ENCODE results near the gene LYRM4. TPM values are rescaled to one million over a fixed set of nuclear protein-coding genes. Genes with fewer than 3 reads are reported as not detected.

LYRM4 gene
- total and polyA plus RNA-seq, 4 donors, result 18.3 to 43.8 (median 39.3) TPM

GRCh38 chr6:5190507-5190906, 70.2 kb downstream of the LYRM4 start:
- 83% methylated on average over 1 of the region's 3 CpGs for WGBS (ENCODE audit: insufficient coverage)
- no peaks in the 10 kb centered on the region for H3K27me3 ChIP-seq (ENCODE audit: control insufficient read depth, insufficient read depth, low read length)
- H3K4me1 ChIP-seq (ENCODE audit: control insufficient read depth, insufficient read depth, low read length), result no peaks in the 10 kb centered on the region
- no peak overlapping the region for H3K27ac ChIP-seq (ENCODE audit: low read depth, low read length)
- DNase-seq (ENCODE audit: low read depth in 4 of 6, low spot score in 6 of 6), result peak in 1 of 6 donors; percentile 45
- no peaks in the 10 kb centered on the region for H3K9me3 ChIP-seq (ENCODE audit: control insufficient read depth, insufficient read depth, low read length)
- H3K36me3 ChIP-seq (ENCODE audit: control insufficient read depth, insufficient read depth, low read length), result peaks cover 2% of the 10 kb centered on the region
- H3K4me3 ChIP-seq (ENCODE audit: low read depth, low read length), result no peak overlapping the region

GRCh38 chr6:5188646-5189045, 72.1 kb downstream of the LYRM4 start:
- Histone ChIP-seq H3K27ac (ENCODE audit: low read depth, low read length) (no peak overlapping the region), H3K36me3 (ENCODE audit: control insufficient read depth, insufficient read depth, low read length) (peaks cover 2% of the 10 kb centered on the region), H3K9me3 (ENCODE audit: control insufficient read depth, insufficient read depth, low read length) (no peaks in the 10 kb centered on the region), H3K27me3 (ENCODE audit: control insufficient read depth, insufficient read depth, low read length) (no peaks in the 10 kb centered on the region), H3K4me3 (ENCODE audit: low read depth, low read length) (no peak overlapping the region), H3K4me1 (ENCODE audit: control insufficient read depth, insufficient read depth, low read length) (no peaks in the 10 kb centered on the region)
- DNase-seq (ENCODE audit: low read depth in 4 of 6, low spot score in 6 of 6), result no peak
- WGBS (ENCODE audit: insufficient coverage), result 82% methylated on average over 1 of the region's 3 CpGs

GRCh38 chr6:5184878-5185277, 75.9 kb downstream of the LYRM4 start:
- Histone ChIP-seq H3K4me3 (ENCODE audit: low read depth, low read length) (no peak overlapping the region), H3K4me1 (ENCODE audit: control insufficient read depth, insufficient read depth, low read length) (no peaks in the 10 kb centered on the region), H3K36me3 (ENCODE audit: control insufficient read depth, insufficient read depth, low read length) (peaks cover 2% of the 10 kb centered on the region), H3K27ac (ENCODE audit: low read depth, low read length) (no peak overlapping the region), H3K27me3 (ENCODE audit: control insufficient read depth, insufficient read depth, low read length) (no peaks in the 10 kb centered on the region), H3K9me3 (ENCODE audit: control insufficient read depth, insufficient read depth, low read length) (no peaks in the 10 kb centered on the region)
- WGBS (ENCODE audit: insufficient coverage), result 88% methylated on average over 4 of the region's 9 CpGs
- no peak for DNase-seq (ENCODE audit: low read depth in 4 of 6, low spot score in 6 of 6)

GRCh38 chr6:5184218-5184617, 76.5 kb downstream of the LYRM4 start:
- peak in 1 of 6 donors; percentile 54 for DNase-seq (ENCODE audit: low read depth in 4 of 6, low spot score in 6 of 6)
- Histone ChIP-seq H3K4me1 (ENCODE audit: control insufficient read depth, insufficient read depth, low read length) (no peaks in the 10 kb centered on the region), H3K27ac (ENCODE audit: low read depth, low read length) (no peak overlapping the region), H3K9me3 (ENCODE audit: control insufficient read depth, insufficient read depth, low read length) (no peaks in the 10 kb centered on the region), H3K36me3 (ENCODE audit: control insufficient read depth, insufficient read depth, low read length) (peaks cover 2% of the 10 kb centered on the region), H3K27me3 (ENCODE audit: control insufficient read depth, insufficient read depth, low read length) (no peaks in the 10 kb centered on the region), H3K4me3 (ENCODE audit: low read depth, low read length) (no peak overlapping the region)
- WGBS (ENCODE audit: insufficient coverage), result no CpG with 5 or more reads among the region's 2 CpGs

- Histone ChIP-seq H3K27ac (ENCODE audit: low read depth, low read length) (no peak overlapping the region), H3K9me3 (ENCODE audit: control insufficient read depth, insufficient read depth, low read length) (no peaks in the 10 kb centered on the region), H3K4me1 (ENCODE audit: control insufficient read depth, insufficient read depth, low read length) (no peaks in the 10 kb centered on the region), H3K4me3 (ENCODE audit: low read depth, low read length) (no peak overlapping the region), H3K27me3 (ENCODE audit: control insufficient read depth, insufficient read depth, low read length) (no peaks in the 10 kb centered on the region), H3K36me3 (ENCODE audit: control insufficient read depth, insufficient read depth, low read length) (peaks cover 2% of the 10 kb centered on the region)
- WGBS (ENCODE audit: insufficient coverage), result 68% methylated on average over 3 of the region's 4 CpGs
- DNase-seq (ENCODE audit: low read depth in 4 of 6, low spot score in 6 of 6), result no peak
Observed at GRCh38 chr6:5181510-5182317, 79.0 kb downstream of the LYRM4 start.

GRCh38 chr6:5180636-5181035, 80.1 kb downstream of the LYRM4 start:
- no peak for DNase-seq (ENCODE audit: low read depth in 4 of 6, low spot score in 6 of 6)
- H3K4me3 ChIP-seq (ENCODE audit: low read depth, low read length), result no peak overlapping the region
- no peaks in the 10 kb centered on the region for H3K36me3 ChIP-seq (ENCODE audit: control insufficient read depth, insufficient read depth, low read length)
- H3K4me1 ChIP-seq (ENCODE audit: control insufficient read depth, insufficient read depth, low read length), result no peaks in the 10 kb centered on the region
- H3K9me3 ChIP-seq (ENCODE audit: control insufficient read depth, insufficient read depth, low read length), result no peaks in the 10 kb centered on the region
- no peaks in the 10 kb centered on the region for H3K27me3 ChIP-seq (ENCODE audit: control insufficient read depth, insufficient read depth, low read length)
- WGBS (ENCODE audit: insufficient coverage), result 98% methylated on average over 4 of the region's 4 CpGs
- H3K27ac ChIP-seq (ENCODE audit: low read depth, low read length), result no peak overlapping the region

- no peak overlapping the region for H3K27ac ChIP-seq (ENCODE audit: low read depth, low read length)
- no peak overlapping the region for H3K4me3 ChIP-seq (ENCODE audit: low read depth, low read length)
- WGBS (ENCODE audit: insufficient coverage), result 95% methylated on average over 5 of the region's 5 CpGs
Observed at GRCh38 chr6:5179917-5180316, 80.8 kb downstream of the LYRM4 start.

GRCh38 chr6:5178806-5179205, 81.9 kb downstream of the LYRM4 start:
- no peaks in the 10 kb centered on the region for H3K36me3 ChIP-seq (ENCODE audit: control insufficient read depth, insufficient read depth, low read length)
- no peak for DNase-seq (ENCODE audit: low read depth in 4 of 6, low spot score in 6 of 6)
- no peaks in the 10 kb centered on the region for H3K27me3 ChIP-seq (ENCODE audit: control insufficient read depth, insufficient read depth, low read length)
- no peaks in the 10 kb centered on the region for H3K9me3 ChIP-seq (ENCODE audit: control insufficient read depth, insufficient read depth, low read length)
- H3K4me1 ChIP-seq (ENCODE audit: control insufficient read depth, insufficient read depth, low read length), result peaks cover 4% of the 10 kb centered on the region
- no peak overlapping the region for H3K27ac ChIP-seq (ENCODE audit: low read depth, low read length)
- no peak overlapping the region for H3K4me3 ChIP-seq (ENCODE audit: low read depth, low read length)
- WGBS (ENCODE audit: insufficient coverage), result no CpG with 5 or more reads among the region's 2 CpGs

More at GRCh38 chr6:5179917-5180316, 80.8 kb downstream of the LYRM4 start:
- no peaks in the 10 kb centered on the region for H3K27me3 ChIP-seq (ENCODE audit: control insufficient read depth, insufficient read depth, low read length)
- no peaks in the 10 kb centered on the region for H3K36me3 ChIP-seq (ENCODE audit: control insufficient read depth, insufficient read depth, low read length)
- H3K4me1 ChIP-seq (ENCODE audit: control insufficient read depth, insufficient read depth, low read length), result peaks cover 2% of the 10 kb centered on the region
- no peaks in the 10 kb centered on the region for H3K9me3 ChIP-seq (ENCODE audit: control insufficient read depth, insufficient read depth, low read length)
- no peak for DNase-seq (ENCODE audit: low read depth in 4 of 6, low spot score in 6 of 6)

- Histone ChIP-seq H3K27ac (ENCODE audit: low read depth, low read length) (no peak overlapping the region), H3K4me1 (ENCODE audit: control insufficient read depth, insufficient read depth, low read length) (peaks cover 12% of the 10 kb centered on the region), H3K9me3 (ENCODE audit: control insufficient read depth, insufficient read depth, low read length) (no peaks in the 10 kb centered on the region), H3K4me3 (ENCODE audit: low read depth, low read length) (no peak overlapping the region), H3K27me3 (ENCODE audit: control insufficient read depth, insufficient read depth, low read length) (no peaks in the 10 kb centered on the region), H3K36me3 (ENCODE audit: control insufficient read depth, insufficient read depth, low read length) (no peaks in the 10 kb centered on the region)
- 87% methylated on average over 5 of the region's 6 CpGs for WGBS (ENCODE audit: insufficient coverage)
- no peak for DNase-seq (ENCODE audit: low read depth in 4 of 6, low spot score in 6 of 6)
Observed at GRCh38 chr6:5175635-5176034, 85.1 kb downstream of the LYRM4 start.
